Smooth muscle cell of bladder (primary cell): Measurements from ENCODE around the gene ACADVL. TPM values are rescaled to one million over a fixed set of nuclear protein-coding genes. Genes with fewer than 3 reads are reported as not detected.

ENCODE experiments used
- total RNA-seq: library from RNA; depleted of rRNA; stranded (reverse); fragments of >200 nt; gene quantifications from 2 replicates; pipeline ENCODE4 v1.2.3, GENCODE V29; 2014

Gene ACADVL
- 227 and 290 TPM in 2 replicates for total RNA-seq

DNA sequence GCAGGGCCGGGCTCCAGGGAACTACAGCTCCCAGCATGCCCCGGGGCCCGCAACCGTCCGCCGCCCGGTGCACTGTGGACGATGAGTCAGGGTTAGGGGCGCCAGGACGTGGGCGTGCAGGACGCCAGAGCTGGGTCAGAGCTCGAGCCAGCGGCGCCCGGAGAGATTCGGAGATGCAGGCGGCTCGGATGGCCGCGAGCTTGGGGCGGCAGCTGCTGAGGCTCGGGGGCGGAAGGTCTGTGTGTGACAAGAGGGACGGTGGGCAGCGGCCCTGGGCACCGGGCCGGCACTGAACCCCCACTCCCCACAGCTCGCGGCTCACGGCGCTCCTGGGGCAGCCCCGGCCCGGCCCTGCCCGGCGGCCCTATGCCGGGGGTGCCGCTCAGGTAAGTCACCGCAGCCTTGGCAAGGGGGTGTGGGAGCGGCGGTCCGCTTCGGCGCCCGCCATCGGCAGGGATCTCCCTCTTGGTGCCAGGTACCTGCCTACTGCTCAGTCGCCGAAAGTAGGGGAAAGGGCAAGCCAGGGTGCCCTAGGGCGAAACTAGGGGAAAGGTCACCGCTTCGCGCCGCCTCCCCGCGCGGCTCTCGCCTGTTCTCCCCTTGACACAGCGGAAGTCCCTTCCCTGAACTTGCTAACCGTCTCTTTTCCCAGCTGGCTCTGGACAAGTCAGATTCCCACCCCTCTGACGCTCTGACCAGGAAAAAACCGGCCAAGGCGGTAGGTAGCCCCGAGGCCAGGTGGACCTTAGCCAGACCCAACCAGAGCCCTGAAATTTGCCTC is at the start of gene ACADVL, which contains the start of gene DLG4:
ACADVL (plus strand) TSS at position 127 of the 781 bp plus-strand sequence; CDS start at position 174, 47 bp downstream.
DLG4 (minus strand) TSS at position 25 of the 781 bp plus-strand sequence.

DNA sequence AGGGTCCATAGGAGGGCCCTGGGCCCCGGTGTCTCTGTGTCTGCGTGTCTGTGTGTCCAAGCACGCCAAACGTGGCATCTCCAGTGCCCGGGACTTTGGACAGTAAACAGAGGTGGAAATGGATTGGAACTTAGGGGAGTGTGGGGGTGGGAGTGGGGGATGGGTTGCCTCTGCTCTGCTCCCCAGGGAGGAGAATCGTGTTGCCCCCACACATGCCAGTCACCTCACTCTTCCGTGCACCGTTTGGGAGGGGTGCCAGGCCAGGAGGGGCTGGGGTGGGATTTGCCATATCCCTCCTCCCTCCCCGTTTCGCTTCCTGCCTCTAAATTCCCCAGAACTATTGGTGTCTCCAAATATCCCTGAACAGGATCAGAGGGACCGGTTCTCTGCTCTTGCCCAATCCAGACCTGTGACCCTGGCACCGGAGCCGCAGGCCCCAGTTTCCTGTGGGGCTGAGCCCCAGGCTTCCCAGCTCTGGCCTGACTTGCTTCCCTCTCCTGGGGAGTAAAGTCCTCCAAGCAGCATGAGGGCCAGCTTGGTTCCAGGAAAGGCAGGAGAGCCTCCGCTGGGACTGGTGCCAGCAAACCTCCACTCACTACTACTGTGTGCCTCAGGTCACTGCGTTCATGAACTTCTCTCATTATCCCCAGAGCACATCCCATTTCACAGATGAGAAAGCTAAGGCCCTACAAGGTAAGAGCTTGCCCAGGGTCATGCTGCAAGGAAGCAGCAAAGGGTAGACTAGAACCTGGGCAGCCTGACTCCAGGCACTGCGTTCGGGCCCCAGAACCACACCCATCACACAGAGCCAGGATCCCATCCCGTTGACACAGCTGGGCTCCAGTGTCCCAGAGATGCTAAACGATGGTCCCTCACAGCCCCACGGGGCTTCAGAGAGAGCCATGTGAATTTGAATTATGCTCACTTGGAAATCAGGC is 40.2 kb upstream of the ACADVL start, which contains the start of gene ASGR1:
ASGR1 (minus strand) TSS at position 54 of the 938 bp plus-strand sequence. CDS start 807 bp downstream, outside the sequence.

DNA sequence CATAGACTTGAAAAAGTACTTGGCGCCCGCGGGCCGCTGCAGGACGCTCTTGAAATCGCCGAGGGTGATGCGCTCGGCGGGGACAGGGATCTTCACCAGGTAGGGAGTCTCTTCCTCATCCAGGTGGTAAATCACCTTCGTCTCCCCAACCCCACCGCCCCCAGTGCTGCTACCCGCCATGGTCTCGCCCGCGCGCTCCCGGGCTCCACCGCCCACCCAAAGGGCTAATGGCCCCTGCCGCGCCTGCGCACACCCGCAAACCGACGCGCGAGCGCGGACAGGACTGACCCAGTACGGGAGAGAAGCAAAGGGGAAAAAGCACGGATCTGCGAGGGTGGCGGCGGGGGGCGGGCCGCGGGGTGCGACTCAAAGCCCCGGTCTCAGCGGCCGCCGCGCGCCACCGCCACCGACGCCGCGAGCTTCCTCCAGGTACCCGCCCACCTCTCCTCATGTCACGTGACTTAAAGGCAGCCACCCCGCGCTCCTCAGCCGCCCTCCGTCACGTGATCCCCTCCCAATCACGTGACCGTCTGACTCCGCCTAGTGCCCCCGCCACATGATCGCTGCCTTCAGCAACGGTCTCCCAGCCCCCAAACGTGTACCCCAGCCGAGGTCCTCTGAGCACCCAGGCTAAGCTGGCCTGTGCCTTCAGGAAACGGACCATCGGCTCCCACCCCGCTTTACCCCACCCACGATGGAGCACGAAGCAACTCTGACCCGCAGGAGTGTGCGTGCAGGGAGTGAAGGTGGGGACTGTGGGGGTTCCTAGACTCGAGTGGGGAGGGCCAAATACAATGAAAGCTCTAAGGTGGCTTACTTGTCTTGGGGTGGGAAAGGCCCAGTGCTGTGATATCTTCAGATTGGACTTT is 14.6 kb downstream of the ACADVL start, which contains the start of gene DVL2:
DVL2 (minus strand) TSS at position 435 of the 869 bp plus-strand sequence; CDS start at position 180, 255 bp downstream.

DNA sequence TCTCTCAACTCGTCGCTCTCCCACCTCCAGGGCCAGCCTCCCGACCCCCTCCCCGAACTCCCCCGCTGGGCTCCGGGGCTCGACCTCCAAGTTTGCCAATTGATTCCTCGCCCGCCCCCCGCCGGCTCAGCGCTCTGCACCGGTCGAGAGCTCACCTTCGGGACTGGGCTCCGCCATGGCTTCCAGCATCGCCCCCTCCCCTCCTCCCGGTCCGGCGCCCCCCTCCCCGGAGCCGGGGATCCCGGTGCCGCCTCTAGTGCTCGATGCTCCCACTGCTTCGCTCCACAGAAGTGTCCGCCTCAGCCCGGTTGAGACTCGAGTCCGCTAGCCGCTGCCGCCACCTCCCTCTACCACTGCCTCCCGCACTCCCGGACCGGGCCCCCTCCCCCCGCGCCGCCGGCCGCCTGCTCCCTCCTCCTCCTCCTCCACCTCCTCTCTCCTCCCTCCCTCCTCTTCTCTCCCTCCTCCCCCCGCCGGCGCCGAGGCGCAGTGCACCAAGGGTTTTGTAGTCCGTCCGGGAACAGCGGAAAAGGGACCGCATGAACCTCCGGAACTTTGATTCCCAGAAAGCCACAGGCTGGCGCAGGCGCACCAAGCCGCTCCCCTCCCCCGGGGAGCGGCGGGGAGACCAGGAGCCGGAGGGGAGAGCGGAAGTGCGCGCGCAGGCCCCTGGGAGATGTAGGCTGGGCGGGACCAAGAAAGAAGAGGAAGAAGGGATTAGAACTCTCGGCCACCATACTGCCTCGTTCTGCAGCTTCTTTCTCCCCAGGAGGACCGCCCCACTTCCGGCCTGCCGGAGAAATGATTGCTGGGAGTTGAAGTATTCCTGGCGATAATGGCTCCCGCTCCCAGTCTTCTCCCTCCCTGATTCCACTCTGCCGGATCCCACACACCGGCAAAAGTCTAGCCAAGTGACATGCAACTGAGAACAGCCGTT is 19.6 kb downstream of the ACADVL start, which contains the start of gene PHF23:
PHF23 (minus strand) TSS at position 367 of the 937 bp plus-strand sequence; CDS start at position 189, 178 bp downstream.

DNA sequence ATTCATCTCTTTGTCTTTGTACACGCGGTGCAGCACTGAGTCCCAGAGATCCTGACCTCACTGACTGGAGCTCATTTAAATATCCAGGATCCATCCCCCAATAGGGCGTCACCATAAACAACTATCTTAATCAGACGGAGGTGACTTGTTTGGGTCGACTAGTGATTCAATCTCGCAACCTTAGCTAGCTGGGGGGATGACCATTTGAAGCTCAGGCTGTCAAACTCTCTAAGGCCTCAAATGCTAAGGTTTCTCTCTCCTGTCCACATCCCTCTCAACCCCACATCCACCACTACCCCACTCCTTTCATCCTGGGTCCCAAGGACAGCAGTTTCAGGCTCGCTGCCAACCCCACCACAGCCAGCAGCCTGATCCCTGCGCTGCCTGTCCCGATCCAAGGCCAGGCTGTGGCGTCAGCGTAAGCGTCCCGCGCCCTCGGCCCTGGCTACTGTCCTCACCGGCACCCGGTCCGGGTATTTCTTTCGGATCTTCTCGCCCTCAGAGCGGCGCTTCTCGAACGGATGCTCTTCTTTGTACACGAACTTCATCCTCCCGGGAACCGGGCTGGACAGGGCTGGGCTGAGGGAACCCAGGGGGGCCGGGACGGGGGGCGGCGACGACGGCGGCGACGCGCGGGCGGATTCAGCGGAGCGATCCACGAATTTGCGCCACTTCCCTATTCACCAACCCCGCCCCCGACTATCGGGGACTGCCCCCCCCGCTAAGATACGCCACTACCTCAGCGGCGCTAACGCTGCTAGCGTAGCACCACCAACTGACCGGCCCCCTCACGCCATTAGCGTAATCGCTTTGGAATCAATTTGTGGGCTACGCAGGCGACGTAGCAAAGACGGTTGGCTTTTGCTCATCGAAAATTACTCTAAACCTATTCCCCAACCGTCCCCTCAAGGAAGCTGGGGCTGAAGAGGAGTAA is 22.3 kb downstream of the ACADVL start, which contains the start of gene GABARAP:
GABARAP (minus strand) TSS at position 667 of the 934 bp plus-strand sequence; CDS start at position 548, 119 bp downstream.

DNA sequence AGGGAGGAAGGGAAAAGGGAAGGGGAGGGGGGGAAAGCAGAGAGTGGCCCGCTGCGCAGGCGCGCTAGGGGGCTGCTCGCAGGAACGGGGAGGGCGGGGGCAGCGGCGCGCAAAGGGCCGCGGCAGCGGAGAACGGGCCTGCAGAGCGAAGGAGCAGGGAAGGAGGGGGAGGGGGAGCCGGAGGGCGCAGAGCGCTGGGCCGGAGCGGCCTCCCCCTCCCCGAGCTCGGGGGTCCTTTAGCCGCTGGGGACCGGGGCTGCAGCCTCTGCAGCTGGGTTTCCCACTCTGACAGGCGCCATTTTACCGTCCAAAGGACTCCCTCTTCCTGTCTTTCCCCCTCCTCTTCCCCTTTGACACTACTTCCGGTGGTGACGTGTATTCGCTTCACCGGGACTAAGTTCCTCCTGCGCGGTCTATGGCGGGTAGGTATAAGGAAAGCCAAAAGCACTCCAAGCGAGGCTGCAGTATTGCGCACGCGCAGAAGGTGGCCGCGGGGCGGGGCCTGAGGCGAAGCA is 32.0 kb downstream of the ACADVL start, which contains the start of gene CTDNEP1:
CTDNEP1 (minus strand) TSS at position 74 of the 515 bp plus-strand sequence. CDS start 438 bp downstream, outside the sequence.

DNA sequence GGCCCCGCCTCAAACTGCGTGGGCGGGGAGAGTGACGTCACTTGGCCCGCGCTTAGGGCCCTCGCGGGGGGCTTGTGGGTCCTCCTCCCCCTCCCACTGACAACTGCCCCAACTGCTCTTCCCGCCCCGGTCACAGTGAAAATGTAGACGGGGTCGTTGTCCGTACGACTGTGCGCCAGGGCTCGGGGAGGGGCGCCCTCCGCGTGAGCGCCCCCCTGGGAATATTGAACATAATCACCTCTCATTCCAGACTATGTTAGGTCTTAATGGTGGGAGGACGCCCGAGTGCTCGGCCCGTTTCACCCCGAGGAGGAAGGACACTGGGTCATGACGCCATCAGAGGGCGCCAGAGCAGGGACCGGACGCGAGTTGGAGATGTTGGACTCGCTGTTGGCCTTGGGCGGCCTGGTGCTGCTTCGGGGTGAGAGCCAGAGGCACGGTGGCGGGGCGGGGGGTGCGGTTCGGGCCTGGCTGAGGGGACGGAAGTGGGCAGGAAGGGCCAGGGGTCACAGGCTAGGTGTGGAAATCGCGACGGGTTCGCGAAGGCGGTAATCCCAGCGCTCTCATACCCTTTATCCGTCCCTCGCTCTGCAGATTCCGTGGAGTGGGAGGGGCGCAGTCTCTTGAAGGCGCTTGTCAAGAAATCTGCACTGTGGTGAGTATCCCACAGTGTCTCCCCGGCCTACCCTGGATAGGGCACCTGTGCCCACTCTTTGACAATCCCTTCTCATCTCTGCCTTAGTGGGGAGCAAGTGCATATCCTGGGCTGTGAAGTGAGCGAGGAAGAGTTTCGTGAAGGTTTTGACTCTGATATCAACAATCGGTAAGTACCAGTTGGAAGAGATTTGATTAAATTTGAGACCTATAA is 32.7 kb downstream of the ACADVL start, which contains the start of gene ELP5:
ELP5 (plus strand) TSS at position 40 of the 868 bp plus-strand sequence; CDS start at position 376, 336 bp downstream.

DNA sequence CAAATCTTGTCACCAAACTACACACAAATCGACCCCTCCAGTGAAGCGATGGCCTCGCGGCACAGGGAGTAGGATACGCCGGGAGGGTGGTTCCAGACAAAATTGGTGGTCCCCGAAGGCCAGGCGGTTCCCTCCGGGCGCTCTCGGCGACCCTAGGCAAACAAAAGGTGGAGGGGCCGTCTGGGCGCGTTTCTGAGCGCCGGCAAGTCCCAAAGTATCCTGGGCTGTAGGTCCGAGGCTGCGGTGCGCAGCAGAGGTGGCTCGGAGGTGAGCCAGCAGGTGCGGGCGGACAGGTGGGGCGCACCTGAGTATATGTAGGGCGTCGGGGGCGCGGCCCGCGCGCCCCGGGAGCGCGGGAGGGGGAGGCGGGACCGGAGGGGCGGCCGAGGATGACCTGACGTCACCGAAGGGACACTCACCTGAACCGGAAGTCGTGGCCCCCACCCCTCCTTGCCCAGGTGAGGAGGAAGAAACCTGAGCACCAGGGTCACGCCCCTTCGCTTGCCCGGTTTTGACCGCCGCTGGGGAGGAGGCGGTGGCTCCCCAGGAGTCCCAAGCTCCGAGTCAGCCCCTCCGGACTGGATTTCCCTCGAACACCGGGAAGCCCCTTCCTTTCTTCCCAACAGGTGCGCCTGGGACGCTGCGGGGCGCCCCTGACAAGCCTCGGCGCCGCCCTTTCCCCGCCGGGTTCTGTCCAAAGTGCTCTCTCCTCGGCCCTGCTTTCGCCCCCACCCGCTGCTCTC is 42.6 kb downstream of the ACADVL start, which contains the start of gene CLDN7:
CLDN7 (minus strand) TSS at position 287 of the 743 bp plus-strand sequence. CDS start 435 bp downstream, outside the sequence.

Other genes with a start within 250 kb of the ACADVL start
- gene ALOX12, start 223.9 kb upstream of the ACADVL start, total RNA-seq: not detected in 2 replicates
- 34.1 and 44.0 TPM in 2 replicates for gene RNASEK, start 207.3 kb upstream of the ACADVL start, total RNA-seq
- 0.83 TPM in 1 of 2 replicates, not detected in the other for gene BCL6B, start 196.9 kb upstream of the ACADVL start, total RNA-seq
- 0.57 and 0.92 TPM in 2 replicates for gene SLC16A13, start 183.9 kb upstream of the ACADVL start, total RNA-seq
- 0.28 TPM in 2 replicates for gene SLC16A11, start 175.8 kb upstream of the ACADVL start, total RNA-seq
- not detected in 2 replicates for gene CLEC10A, start 139.7 kb upstream of the ACADVL start, total RNA-seq
- not detected in 2 replicates for gene ASGR2, start 105.1 kb upstream of the ACADVL start, total RNA-seq
- gene ASGR1, start 40.6 kb upstream of the ACADVL start, total RNA-seq: 0.28 and 0.37 TPM in 2 replicates
- gene DLG4, start 102 bp upstream of the ACADVL start, total RNA-seq: 9.0 and 18.4 TPM in 2 replicates
- 78.2 and 87.1 TPM in 2 replicates for gene DVL2, start 14.6 kb downstream of the ACADVL start, total RNA-seq
- 38.3 and 47.5 TPM in 2 replicates for gene PHF23, start 19.5 kb downstream of the ACADVL start, total RNA-seq
- gene GABARAP, start 22.5 kb downstream of the ACADVL start, total RNA-seq: 168 and 193 TPM in 2 replicates
- gene CTDNEP1, start 31.8 kb downstream of the ACADVL start, total RNA-seq: 15.2 and 17.6 TPM in 2 replicates
- gene ELP5, start 32.3 kb downstream of the ACADVL start, total RNA-seq: 26.5 and 27.7 TPM in 2 replicates
- gene CLDN7, start 42.5 kb downstream of the ACADVL start, total RNA-seq: 1.3 and 1.6 TPM in 2 replicates
- 0.28 TPM in 2 replicates for gene SLC2A4, start 61.8 kb downstream of the ACADVL start, total RNA-seq
- 0.09 TPM in 1 of 2 replicates, not detected in the other for gene YBX2, start 74.7 kb downstream of the ACADVL start, total RNA-seq
- 397 and 405 TPM in 2 replicates for gene EIF5A, start 87.7 kb downstream of the ACADVL start, total RNA-seq
- 26.2 and 32.5 TPM in 2 replicates for gene GPS2, start 95.4 kb downstream of the ACADVL start, total RNA-seq
- 14.4 and 23.1 TPM in 2 replicates for gene NEURL4, start 109.4 kb downstream of the ACADVL start, total RNA-seq
- 2.1 and 3.3 TPM in 2 replicates for gene ACAP1, start 116.6 kb downstream of the ACADVL start, total RNA-seq
- gene KCTD11, start 132.2 kb downstream of the ACADVL start, total RNA-seq: 6.8 and 16.4 TPM in 2 replicates
- not detected in 2 replicates for gene TMEM95, start 135.2 kb downstream of the ACADVL start, total RNA-seq
- 0.37 and 0.57 TPM in 2 replicates for gene TNK1, start 161.2 kb downstream of the ACADVL start, total RNA-seq
- 13.9 and 14.4 TPM in 2 replicates for gene PLSCR3, start 174.6 kb downstream of the ACADVL start, total RNA-seq
- 105 and 158 TPM in 2 replicates for gene TMEM256, start 184.2 kb downstream of the ACADVL start, total RNA-seq
- 4.1 and 6.3 TPM in 2 replicates for gene NLGN2, start 187.9 kb downstream of the ACADVL start, total RNA-seq
- gene SPEM1, start 200.4 kb downstream of the ACADVL start, total RNA-seq: not detected in 2 replicates
- not detected in 2 replicates for gene SPEM2, start 205.7 kb downstream of the ACADVL start, total RNA-seq
- gene SPEM3, start 208.9 kb downstream of the ACADVL start, total RNA-seq: not detected in 2 replicates
- 0.71 and 0.74 TPM in 2 replicates for gene TMEM102, start 215.5 kb downstream of the ACADVL start, total RNA-seq
- 0.71 and 3.4 TPM in 2 replicates for gene FGF11, start 219.6 kb downstream of the ACADVL start, total RNA-seq
- 5.9 and 7.3 TPM in 2 replicates for gene CHRNB1, start 225.1 kb downstream of the ACADVL start, total RNA-seq